D721Med (cell line): ENCODE measurements around the gene CNTN4.

Source experiments
- DNase-seq: peaks from one replicate; pipeline ENCODE4 v3.0.0; 2011; ENCODE audit warnings: low spot score; ENCODE audit not compliant: insufficient read length
- FAIRE-seq: peaks from 2 replicates; lab custom pipeline; 2011; peaks lifted over from hg19 to GRCh38; lab: Jason Lieb, UNC
- CTCF ChIP-seq: IDR thresholded peaks from 2 replicates; pipeline ENCODE4 v1.5.1; 2012; ENCODE audit warnings: mild to moderate bottlenecking, control low read depth; ENCODE audit not compliant: insufficient read depth; ENCODE audit errors: missing control alignments

The CNTN4 gene

GRCh38 chr3:2110597-2111117 lies 12.0 kb downstream of the CNTN4 start:
- FAIRE-seq, result no peak
- no peak for TF ChIP-seq CTCF
- no peak for DNase-seq

GRCh38 chr3:2114617-2115275 lies 16.1 kb downstream of the CNTN4 start:
- DNase-seq (no peak), FAIRE-seq (no peak)
- no peak for TF ChIP-seq CTCF

- no peak for TF ChIP-seq CTCF
- FAIRE-seq, result no peak
- DNase-seq, result no peak
Measured at GRCh38 chr3:2130726-2131125, 32.1 kb downstream of the CNTN4 start.

GRCh38 chr3:2133146-2133545 lies 34.5 kb downstream of the CNTN4 start:
- FAIRE-seq (no peak), DNase-seq (no peak)
- TF ChIP-seq CTCF, result no peak

GRCh38 chr3:2137651-2138050 lies 39.0 kb downstream of the CNTN4 start:
- no peak for TF ChIP-seq CTCF
- no peak for DNase-seq
- no peak for FAIRE-seq

- no peak for DNase-seq
- FAIRE-seq, result no peak
- TF ChIP-seq CTCF, result no peak
Measured at GRCh38 chr3:2141482-2141881, 42.8 kb downstream of the CNTN4 start.
